ENCODE data around the gene C5.

DNA sequence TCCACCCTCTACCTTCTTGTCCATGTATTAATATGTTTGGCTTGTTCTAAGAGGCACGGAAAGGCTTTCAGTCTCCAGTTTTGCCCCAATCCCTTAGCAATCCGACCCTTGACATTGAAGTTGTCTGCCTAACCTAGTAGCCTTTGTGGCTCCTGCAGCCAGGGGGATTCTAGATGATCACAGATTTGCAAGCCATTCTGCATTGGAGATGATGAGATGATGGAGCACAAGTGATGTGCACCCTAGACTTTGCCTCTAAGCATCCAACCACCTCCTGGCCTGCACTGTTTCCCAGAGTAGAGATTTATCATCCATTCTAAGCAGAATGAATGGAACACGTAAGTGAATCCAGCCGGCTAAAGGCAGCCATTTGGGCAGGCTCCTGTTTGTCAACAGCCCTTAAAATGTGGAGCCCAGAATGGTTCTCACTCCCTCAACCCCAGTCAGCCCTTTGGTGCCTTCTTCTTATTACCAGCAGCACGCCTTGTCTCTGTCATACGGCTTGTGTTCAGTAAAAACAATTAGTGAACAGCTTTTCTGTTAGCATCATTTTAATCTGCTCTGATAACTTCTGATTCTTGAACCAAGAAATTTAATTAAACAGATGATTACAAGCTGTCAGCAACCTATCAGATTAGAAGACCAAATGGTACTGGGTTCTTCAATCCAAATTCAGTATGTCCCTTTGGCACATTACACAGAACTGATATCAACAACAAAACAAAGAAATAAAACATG, 117.8 kb downstream of the C5 start:
- TF ChIP-seq CTCF (IDR thresholded peaks at IDR 0.05), result no peak
- no peak for TF ChIP-seq POLR2A (IDR thresholded peaks at IDR 0.05)

Measured in adrenal gland (tissue), 5 donors.